ENCODE results near the gene CYBA. TPM values are rescaled to one million over a fixed set of nuclear protein-coding genes. Genes with fewer than 3 reads are reported as not detected.
A peak's percentile ranks its signal among the peaks of the same experiment; 100 is the strongest.

The CYBA gene
- total and polyA plus RNA-seq, 2 of the 13 experiments (the other 11 are each of a cell fraction or from before 2014, with no cell fraction given): 196 to 250 TPM

- TF ChIP-seq RFXAP (CRISPR knock-in tag; IDR thresholded peaks at IDR 0.05; ENCODE audit: borderline replicate concordance): no peak
- no peak for TF ChIP-seq MAFG (CRISPR knock-in tag; IDR thresholded peaks at IDR 0.05)
- TF ChIP-seq PHB2 (IDR thresholded peaks at IDR 0.05; ENCODE audit: partially characterized antibody): no peak
- no peak for TF ChIP-seq MTF2 (CRISPR knock-in tag; IDR thresholded peaks at IDR 0.05; ENCODE audit: borderline replicate concordance)
- no peak for TF ChIP-seq ZNF484 (CRISPR knock-in tag; IDR thresholded peaks at IDR 0.05; ENCODE audit: borderline replicate concordance, low read depth)
- no peak for TF ChIP-seq LCORL (IDR thresholded peaks at IDR 0.05)
- TF ChIP-seq LCORL (CRISPR knock-in tag; IDR thresholded peaks at IDR 0.05): peak; percentile 46; the same call in 1 of the 2 replicates
- no peak for TF ChIP-seq HES4 (CRISPR knock-in tag; IDR thresholded peaks at IDR 0.05; ENCODE audit: borderline replicate concordance)
- no peak for TF ChIP-seq ZBTB46 (CRISPR knock-in tag; IDR thresholded peaks at IDR 0.05; ENCODE audit: borderline replicate concordance)
- peak; percentile 45; the same call in 1 of the 2 replicates for TF ChIP-seq FOXJ3 (CRISPR knock-in tag; IDR thresholded peaks at IDR 0.05; ENCODE audit: borderline replicate concordance)
- TF ChIP-seq ZNF816 (CRISPR knock-in tag; IDR thresholded peaks at IDR 0.05; ENCODE audit: borderline replicate concordance): 0 out of 2 replicates have a peak, but pooled peaks have one; percentile 12
- no peak for TF ChIP-seq ATF2 (CRISPR knock-in tag; IDR thresholded peaks at IDR 0.05)
- TF ChIP-seq ZNF263 (CRISPR knock-in tag; IDR thresholded peaks at IDR 0.05): peak; percentile 88
- peak; percentile 92 for TF ChIP-seq PATZ1 (CRISPR knock-in tag; IDR thresholded peaks at IDR 0.05)
- no peak for TF ChIP-seq CERS6 (CRISPR knock-in tag; IDR thresholded peaks at IDR 0.05)
- peak; percentile 95 for TF ChIP-seq ZBTB33 (CRISPR knock-in tag; IDR thresholded peaks at IDR 0.05)
- TF ChIP-seq SAP130 (CRISPR knock-in tag; IDR thresholded peaks at IDR 0.05; ENCODE audit: low read depth): peak; percentile 75
- peak; percentile 90; the same call in 1 of the 2 replicates for TF ChIP-seq ZBTB4 (CRISPR knock-in tag; IDR thresholded peaks at IDR 0.05; ENCODE audit: borderline replicate concordance)
Measured at GRCh38 chr16:88597856-88598491, 52.9 kb downstream of the CYBA start (continued).
